Skeletal muscle satellite cell (primary cell): ENCODE measurements around the gene TSPAN11.

ENCODE experiments used
- H3K27me3 ChIP-seq: 2 replicates; pipeline ENCODE4 v1.7.0; 2013; ENCODE audit warnings: low read length; ENCODE audit not compliant: control insufficient read depth, insufficient read depth
- H3K36me3 ChIP-seq: 2 replicates; pipeline ENCODE4 v1.7.0; 2013; ENCODE audit warnings: mild to moderate bottlenecking, control low read depth, low read length; ENCODE audit not compliant: insufficient read depth
- H3K4me1 ChIP-seq: 2 replicates; pipeline ENCODE4 v1.7.0; 2013; ENCODE audit warnings: low read length; ENCODE audit not compliant: control insufficient read depth, insufficient read depth
- H3K4me2 ChIP-seq: 2 replicates; pipeline ENCODE4 v1.7.0; 2013; ENCODE audit warnings: mild to moderate bottlenecking, low read length
- H3K4me3 ChIP-seq: 2 replicates; pipeline ENCODE4 v1.7.0; 2013; ENCODE audit warnings: low read length
- H3K9ac ChIP-seq: 2 replicates; pipeline ENCODE4 v1.7.0; 2013; ENCODE audit warnings: mild to moderate bottlenecking, low read depth, low read length, moderate library complexity
- H3K9me3 ChIP-seq: replicated peaks from 2 replicates; pipeline ENCODE4 v1.7.0; 2013; ENCODE audit warnings: mild to moderate bottlenecking, control low read depth, low read length

The TSPAN11 gene

GRCh38 chr12:30896461-30896860 is 30.1 kb upstream of the TSPAN11 start:
- no peak overlapping the region for H3K4me2 ChIP-seq

GRCh38 chr12:30898846-30899245 is 27.7 kb upstream of the TSPAN11 start:
- H3K9me3 ChIP-seq, result no peaks in the 10 kb centered on the region
- H3K36me3 ChIP-seq, result no peaks in the 10 kb centered on the region
- H3K27me3 ChIP-seq, result peaks cover 36% of the 10 kb centered on the region
- H3K9ac ChIP-seq, result no peak overlapping the region
- no peak overlapping the region for H3K4me2 ChIP-seq
- H3K4me1 ChIP-seq, result no peaks in the 10 kb centered on the region
- H3K4me3 ChIP-seq, result no peak overlapping the region

More at GRCh38 chr12:30896461-30896860, 30.1 kb upstream of the TSPAN11 start:
- Histone ChIP-seq H3K36me3 (no peaks in the 10 kb centered on the region), H3K9ac (no peak overlapping the region), H3K4me1 (no peaks in the 10 kb centered on the region), H3K27me3 (peaks cover 27% of the 10 kb centered on the region), H3K4me3 (no peak overlapping the region), H3K9me3 (no peaks in the 10 kb centered on the region)

DNA sequence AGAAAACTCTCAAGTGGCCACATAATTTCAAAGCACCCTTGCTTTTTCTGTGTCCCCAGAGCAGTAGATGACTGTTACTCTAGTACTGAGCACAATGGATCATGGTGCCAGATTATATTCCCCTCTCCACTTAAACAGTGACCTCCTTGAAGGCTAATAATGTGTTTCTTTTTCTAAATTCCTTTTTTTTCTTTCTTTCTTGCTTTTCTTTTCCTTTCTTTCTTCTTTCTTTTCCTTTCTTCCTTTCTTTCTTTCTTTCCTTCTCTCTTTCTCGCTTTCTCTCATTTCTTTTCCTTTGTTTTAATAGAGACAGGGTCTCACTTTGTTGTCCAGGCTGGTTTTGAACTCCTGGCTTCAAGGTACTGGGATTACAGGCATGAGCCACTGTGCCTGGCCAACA is 26.2 kb upstream of the TSPAN11 start:
- Histone ChIP-seq H3K4me1 (no peaks in the 10 kb centered on the region), H3K4me2 (no peak overlapping the region), H3K9ac (no peak overlapping the region), H3K36me3 (no peaks in the 10 kb centered on the region), H3K4me3 (no peak overlapping the region), H3K9me3 (no peaks in the 10 kb centered on the region), H3K27me3 (peaks cover 45% of the 10 kb centered on the region)

- H3K27me3 ChIP-seq, result peaks cover 45% of the 10 kb centered on the region
- H3K36me3 ChIP-seq, result no peaks in the 10 kb centered on the region
- H3K9ac ChIP-seq, result no peak overlapping the region
- no peaks in the 10 kb centered on the region for H3K4me1 ChIP-seq
- no peak overlapping the region for H3K4me3 ChIP-seq
- no peak overlapping the region for H3K4me2 ChIP-seq
- no peaks in the 10 kb centered on the region for H3K9me3 ChIP-seq
These were observed 24.5 kb upstream of the TSPAN11 start for GRCh38 chr12:30902001-30902400.

GRCh38 chr12:30902596-30902995 is 24.0 kb upstream of the TSPAN11 start:
- H3K27me3 ChIP-seq, result peaks cover 45% of the 10 kb centered on the region
- H3K9me3 ChIP-seq, result no peaks in the 10 kb centered on the region
- H3K36me3 ChIP-seq, result no peaks in the 10 kb centered on the region
- no peaks in the 10 kb centered on the region for H3K4me1 ChIP-seq
- no peak overlapping the region for H3K9ac ChIP-seq
- no peak overlapping the region for H3K4me2 ChIP-seq
- no peak overlapping the region for H3K4me3 ChIP-seq

- H3K27me3 ChIP-seq, result peaks cover 29% of the 10 kb centered on the region
These were observed 21.0 kb upstream of the TSPAN11 start for GRCh38 chr12:30905463-30906009.

GRCh38 chr12:30908076-30908721 is 18.3 kb upstream of the TSPAN11 start:
- Histone ChIP-seq H3K4me1 (peaks cover 7% of the 10 kb centered on the region), H3K36me3 (no peaks in the 10 kb centered on the region), H3K4me3 (no peak overlapping the region), H3K9ac (no peak overlapping the region), H3K4me2 (no peak overlapping the region), H3K9me3 (no peaks in the 10 kb centered on the region), H3K27me3 (peaks cover 17% of the 10 kb centered on the region)

More at GRCh38 chr12:30905463-30906009, 21.0 kb upstream of the TSPAN11 start:
- Histone ChIP-seq H3K9me3 (no peaks in the 10 kb centered on the region), H3K4me3 (no peak overlapping the region), H3K4me2 (no peak overlapping the region), H3K4me1 (peaks cover 7% of the 10 kb centered on the region), H3K9ac (no peak overlapping the region), H3K36me3 (no peaks in the 10 kb centered on the region)

- peak overlapping the region; percentile 42 for H3K4me2 ChIP-seq
- H3K4me3 ChIP-seq, result no peak overlapping the region
- H3K4me1 ChIP-seq, result peaks cover 7% of the 10 kb centered on the region
- H3K27me3 ChIP-seq, result peaks cover 13% of the 10 kb centered on the region
- no peaks in the 10 kb centered on the region for H3K9me3 ChIP-seq
- H3K36me3 ChIP-seq, result no peaks in the 10 kb centered on the region
- no peak overlapping the region for H3K9ac ChIP-seq
These were observed 17.7 kb upstream of the TSPAN11 start for GRCh38 chr12:30908722-30909348.

- Histone ChIP-seq H3K27me3 (peaks cover 6% of the 10 kb centered on the region), H3K4me3 (no peak overlapping the region), H3K9ac (no peak overlapping the region), H3K9me3 (no peaks in the 10 kb centered on the region), H3K4me2 (no peak overlapping the region), H3K36me3 (no peaks in the 10 kb centered on the region), H3K4me1 (peaks cover 7% of the 10 kb centered on the region)
These were observed 17.1 kb upstream of the TSPAN11 start for GRCh38 chr12:30909349-30910037.

DNA sequence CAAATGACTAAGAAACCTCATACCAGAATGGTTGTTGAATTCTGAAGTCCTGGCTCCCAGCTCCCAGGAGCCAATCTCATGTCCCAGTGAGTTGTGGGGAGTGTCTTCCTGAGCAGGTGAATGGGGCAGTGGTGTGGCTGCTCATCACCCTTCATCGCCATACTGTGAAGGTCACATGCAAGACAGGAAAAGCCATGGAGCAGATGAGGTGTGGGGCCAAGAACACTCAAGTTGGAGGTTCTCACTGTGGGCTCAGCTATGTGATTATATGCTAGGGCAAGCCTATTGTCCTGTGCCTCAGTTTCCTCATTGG is 16.6 kb upstream of the TSPAN11 start:
- H3K36me3 ChIP-seq, result no peaks in the 10 kb centered on the region
- H3K27me3 ChIP-seq, result peaks cover 4% of the 10 kb centered on the region
- no peak overlapping the region for H3K4me3 ChIP-seq
- peaks cover 7% of the 10 kb centered on the region for H3K4me1 ChIP-seq
- H3K9ac ChIP-seq, result no peak overlapping the region
- no peaks in the 10 kb centered on the region for H3K9me3 ChIP-seq
- H3K4me2 ChIP-seq, result no peak overlapping the region

DNA sequence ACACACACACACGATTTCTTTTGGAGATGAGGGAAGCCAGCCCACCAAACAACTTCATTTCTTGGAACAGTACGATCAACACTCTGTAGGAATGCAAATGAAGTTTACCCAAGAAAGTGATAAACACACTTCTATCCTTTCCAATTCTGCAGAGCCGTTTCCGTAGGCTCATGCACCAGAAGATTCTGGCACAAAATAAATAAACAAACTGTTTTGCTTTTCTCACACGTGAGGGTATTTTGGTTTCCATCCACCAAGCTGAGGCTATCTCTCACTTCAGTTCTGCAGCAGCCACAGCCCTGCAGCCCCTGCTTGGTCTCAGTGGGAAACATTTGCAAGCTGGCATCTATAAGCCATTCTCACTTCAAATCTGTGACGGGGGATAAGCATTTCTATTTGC is 15.3 kb upstream of the TSPAN11 start:
- H3K27me3 ChIP-seq, result peaks cover 4% of the 10 kb centered on the region
- no peaks in the 10 kb centered on the region for H3K36me3 ChIP-seq
- H3K4me1 ChIP-seq, result peaks cover 7% of the 10 kb centered on the region
- no peak overlapping the region for H3K4me2 ChIP-seq
- H3K9me3 ChIP-seq, result no peaks in the 10 kb centered on the region
- H3K4me3 ChIP-seq, result no peak overlapping the region
- no peak overlapping the region for H3K9ac ChIP-seq
